Activated CD8-positive, alpha-beta T cell treated with anti-CD3 and anti-CD28 coated beads for 36 hours (primary cell): ENCODE measurements around the gene MROH9. TPM values are rescaled to one million over a fixed set of nuclear protein-coding genes. Genes with fewer than 3 reads are reported as not detected.

Source experiments
- ATAC-seq: fragments of 200-7000 bp; cut with Tn5 transposase; one replicate; pipeline ENCODE4 v1.10.0; 2021; ENCODE audit warnings: mild to moderate bottlenecking, moderate library complexity
- CTCF ChIA-PET: fragments of 350-600 bp; sonication (Branson Sonifier 250); formaldehyde crosslinking; loops from one replicate; lab custom pipeline; 2021; ENCODE audit warnings: antibody characterized with exemption; lab: Charles Lee
- POLR2A ChIA-PET: fragments of 350-600 bp; sonication (Branson Sonifier 250); formaldehyde crosslinking; loops from one replicate; lab custom pipeline; 2021; ENCODE audit warnings: antibody characterized with exemption; lab: Charles Lee
- DNase-seq: peaks from one replicate; pipeline ENCODE4 v3.0.0-alpha.2; 2020
- H3K27ac Mint-ChIP-seq: one replicate; pipeline ENCODE4 v1.8.0; 2021; ENCODE audit warnings: mild to moderate bottlenecking, mixed read lengths
- H3K27me3 Mint-ChIP-seq: one replicate; pipeline ENCODE4 v1.8.0; 2021; ENCODE audit warnings: mixed read lengths
- H3K36me3 Mint-ChIP-seq: one replicate; pipeline ENCODE4 v1.8.0; 2021; ENCODE audit warnings: low read depth, mixed read lengths
- H3K4me1 Mint-ChIP-seq: one replicate; pipeline ENCODE4 v1.8.0; 2021; ENCODE audit warnings: low read depth, mixed read lengths
- H3K4me3 Mint-ChIP-seq: one replicate; pipeline ENCODE4 v1.8.0; 2021; ENCODE audit warnings: mild to moderate bottlenecking, moderate library complexity, mixed read lengths
- H3K9me3 Mint-ChIP-seq: one replicate; pipeline ENCODE4 v1.8.0; 2021; ENCODE audit warnings: mixed read lengths
- CTCF ChIP-seq: fragments of 200-600 bp; IDR thresholded peaks from one replicate; pipeline ENCODE4 v1.8.0; 2022; ENCODE audit warnings: antibody characterized with exemption, mild to moderate bottlenecking
- intact Hi-C: fragments of 100-400 bp; cut with micrococcal nuclease; formaldehyde crosslinking; loops from one replicate; pipeline ENCODE4 v1.10.0; 2022
- total RNA-seq, 2 experiments: library from RNA; stranded (reverse); gene quantifications; one replicate each; pipeline ENCODE4 v1.2.3, GENCODE V29; 2021

MROH9 gene
- total RNA-seq, 2 experiments from 2014 or later = not detected

GRCh38 chr1:171048014-171048413 lies 112.7 kb downstream of the MROH9 start:
- Mint-ChIP-seq H3K27ac (no peak overlapping the region), H3K36me3 (no peaks in the 10 kb centered on the region), H3K27me3 (peaks cover 9% of the 10 kb centered on the region), H3K4me1 (no peaks in the 10 kb centered on the region), H3K9me3 (peaks cover 15% of the 10 kb centered on the region), H3K4me3 (no peak overlapping the region)
- intact Hi-C loops = no loop called here
- POLR2A ChIA-PET = no interaction called here
- CTCF ChIA-PET = no interaction called here
- DNase-seq = no peak
- TF ChIP-seq CTCF = no peak
- ATAC-seq = no peak

GRCh38 chr1:171052977-171053376 lies 117.6 kb downstream of the MROH9 start:
- no peaks in the 10 kb centered on the region for H3K4me1 Mint-ChIP-seq
- no peak overlapping the region for H3K4me3 Mint-ChIP-seq
- no peak for ATAC-seq
- intact Hi-C loops = no loop called here
- peaks cover 3% of the 10 kb centered on the region for H3K9me3 Mint-ChIP-seq
- ChIA-PET CTCF (no interaction called here), POLR2A (interaction anchor here (0.7 kb wide), 1 partner anchor 18 kb away, joined by 3 read pairs; no protein-coding TSS in a partner anchor)
- H3K27ac Mint-ChIP-seq = no peak overlapping the region
- TF ChIP-seq CTCF = no peak
- DNase-seq = no peak
- peaks cover 9% of the 10 kb centered on the region for H3K27me3 Mint-ChIP-seq
- H3K36me3 Mint-ChIP-seq = no peaks in the 10 kb centered on the region

- H3K27ac Mint-ChIP-seq = no peak overlapping the region
- DNase-seq (no peak), ATAC-seq (no peak)
- peaks cover 5% of the 10 kb centered on the region for H3K27me3 Mint-ChIP-seq
- no peaks in the 10 kb centered on the region for H3K36me3 Mint-ChIP-seq
- no peak for TF ChIP-seq CTCF
- CTCF ChIA-PET = no interaction called here
- no peak overlapping the region for H3K4me3 Mint-ChIP-seq
- H3K4me1 Mint-ChIP-seq = no peaks in the 10 kb centered on the region
- POLR2A ChIA-PET = no interaction called here
- H3K9me3 Mint-ChIP-seq = no peaks in the 10 kb centered on the region
- intact Hi-C loops = no loop called here
These were observed 120.8 kb downstream of the MROH9 start for GRCh38 chr1:171055966-171056643.

GRCh38 chr1:171061425-171062143 lies 126.2 kb downstream of the MROH9 start:
- POLR2A ChIA-PET = no interaction called here
- Mint-ChIP-seq H3K4me1 (no peaks in the 10 kb centered on the region), H3K4me3 (no peak overlapping the region)

More at GRCh38 chr1:171061425-171062143, 126.2 kb downstream of the MROH9 start:
- ATAC-seq (no peak), DNase-seq (no peak)
- no peak for TF ChIP-seq CTCF
- intact Hi-C loops = no loop called here
- no peaks in the 10 kb centered on the region for H3K27me3 Mint-ChIP-seq
- CTCF ChIA-PET = no interaction called here
- no peak overlapping the region for H3K27ac Mint-ChIP-seq
- H3K9me3 Mint-ChIP-seq = no peaks in the 10 kb centered on the region
- no peaks in the 10 kb centered on the region for H3K36me3 Mint-ChIP-seq
